Neural cell (in vitro differentiated cells): ENCODE measurements around the gene GFOD2. TPM values are rescaled to one million over a fixed set of nuclear protein-coding genes. Genes with fewer than 3 reads are reported as not detected.
A peak's percentile ranks its signal among the peaks of the same experiment; 100 is the strongest.

ENCODE experiments used
- H2AFZ ChIP-seq: fragments of 200-600, 300-800 bp; sonication (generic), shearing (Covaris generic); 2 replicates; pipeline ENCODE4 v1.6.0; 2014; ENCODE audit warnings: low read depth, mild to moderate bottlenecking, antibody characterized with exemption, low read length, moderate library complexity
- H3F3A ChIP-seq: fragments of 200-600 bp; shearing (Covaris generic); 2 replicates; pipeline ENCODE4 v1.6.1; 2016; ENCODE audit warnings: mild to moderate bottlenecking, moderate library complexity, mixed read lengths, antibody characterized with exemption, low read length; ENCODE audit not compliant: insufficient read depth, poor library complexity, severe bottlenecking
- H3K27ac ChIP-seq: fragments of 200-600, 300-800 bp; sonication (generic), shearing (Covaris generic); 2 replicates; pipeline ENCODE4 v1.5.1; 2014; ENCODE audit warnings: mild to moderate bottlenecking, low read length, moderate library complexity
- H3K27me3 ChIP-seq: fragments of 300-800, 200-600 bp; sonication (generic), shearing (Covaris generic); 2 replicates; pipeline ENCODE4 v1.6.0; 2014; ENCODE audit warnings: mild to moderate bottlenecking, low read depth, low read length, moderate library complexity; ENCODE audit not compliant: insufficient read depth
- H3K36me3 ChIP-seq: fragments of 300-800, 200-600 bp; sonication (generic), shearing (Covaris generic); 2 replicates; pipeline ENCODE4 v1.5.1; 2014; ENCODE audit warnings: mild to moderate bottlenecking, antibody characterized with exemption, low read length, moderate library complexity; ENCODE audit not compliant: insufficient read depth
- H3K4me2 ChIP-seq: fragments of 300-800, 200-600 bp; sonication (generic), shearing (Covaris generic); 2 replicates; pipeline ENCODE4 v1.6.0; 2014; ENCODE audit warnings: mild to moderate bottlenecking, low read length
- H3K4me3 ChIP-seq: fragments of 300-800, 200-600 bp; sonication (generic), shearing (Covaris generic); 2 replicates; pipeline ENCODE4 v1.5.1; 2014; ENCODE audit warnings: mild to moderate bottlenecking, low read length, moderate library complexity
- H3K79me2 ChIP-seq: fragments of 200-600 bp; shearing (Covaris generic); replicated peaks from 2 replicates; pipeline ENCODE4 v1.6.0; 2014; ENCODE audit warnings: mild to moderate bottlenecking, low read length, moderate library complexity; ENCODE audit not compliant: insufficient read depth
- H3K9ac ChIP-seq: fragments of 300-800, 200-600 bp; sonication (generic), shearing (Covaris generic); 2 replicates; pipeline ENCODE4 v1.6.1; 2016; ENCODE audit warnings: mild to moderate bottlenecking, low read length, mixed read lengths
- H3K9me2 ChIP-seq: fragments of 200-600 bp; shearing (Covaris generic); 2 replicates; pipeline ENCODE4 v1.6.1; 2016; ENCODE audit warnings: mild to moderate bottlenecking, low read length, mixed read lengths; ENCODE audit not compliant: insufficient read depth
- H3K9me3 ChIP-seq: fragments of 200-600, 300-800 bp; sonication (generic), shearing (Covaris generic); 2 replicates; pipeline ENCODE4 v1.6.1; 2016; ENCODE audit warnings: mild to moderate bottlenecking, mixed run types, low read length, moderate library complexity, mixed read lengths
- H4K20me1 ChIP-seq: fragments of 200-600 bp; shearing (Covaris generic); 2 replicates; pipeline ENCODE4 v1.6.1; 2016; ENCODE audit warnings: mild to moderate bottlenecking, mixed run types; ENCODE audit not compliant: insufficient read depth
- CTCF ChIP-seq: fragments of 450-650 bp; IDR thresholded peaks from 2 replicates; pipeline ENCODE4 v1.5.1; 2014; ENCODE audit warnings: antibody characterized with exemption, mild to moderate bottlenecking, moderate library complexity; ENCODE audit not compliant: poor library complexity, severe bottlenecking
- EP300 ChIP-seq: fragments of 450-650 bp; conservative IDR thresholded peaks from 2 replicates; pipeline ENCODE4 v1.6.1; 2014; ENCODE audit warnings: antibody characterized with exemption, mild to moderate bottlenecking, moderate library complexity; ENCODE audit not compliant: poor library complexity, severe bottlenecking
- EZH2 ChIP-seq: fragments of 200-600, 300-800 bp; shearing (Covaris generic), sonication (generic); IDR thresholded peaks from 2 replicates; pipeline ENCODE4 v1.6.1; 2014; ENCODE audit warnings: antibody characterized with exemption, low read length, borderline replicate concordance, mild to moderate bottlenecking; ENCODE audit not compliant: insufficient read depth, poor library complexity, severe bottlenecking
- MXI1 ChIP-seq: fragments of 450-650 bp; conservative IDR thresholded peaks from 2 replicates; pipeline ENCODE4 v1.6.1; 2014; ENCODE audit warnings: antibody characterized with exemption, mild to moderate bottlenecking; ENCODE audit not compliant: poor library complexity, severe bottlenecking
- POLR2AphosphoS5 ChIP-seq: IDR thresholded peaks from 2 replicates; pipeline ENCODE4 v1.6.1; 2012
- RAD21 ChIP-seq: fragments of 450-650 bp; conservative IDR thresholded peaks from 2 replicates; pipeline ENCODE4 v1.6.1; 2014; ENCODE audit warnings: antibody characterized with exemption, mild to moderate bottlenecking, moderate library complexity
- REST ChIP-seq: IDR thresholded peaks from 2 replicates; pipeline ENCODE4 v1.6.1; 2012; ENCODE audit warnings: borderline replicate concordance
- SMC3 ChIP-seq: fragments of 450-650 bp; conservative IDR thresholded peaks from 2 replicates; pipeline ENCODE4 v1.6.1; 2014; ENCODE audit warnings: antibody characterized with exemption, mild to moderate bottlenecking, moderate library complexity; ENCODE audit not compliant: poor library complexity
- TAF1 ChIP-seq: IDR thresholded peaks from 2 replicates; pipeline ENCODE4 v1.6.1; 2012; ENCODE audit warnings: low read depth
- polyA plus RNA-seq: library from polyadenylated mRNA; depleted of rRNA; stranded (reverse); fragments of >200 nt; gene quantifications from 2 replicates; pipeline ENCODE4 v1.2.3, GENCODE V29; 2014

The GFOD2 gene
- polyA plus RNA-seq, 1 donor from 2014 or later, result 88.4 TPM

- no peaks in the 10 kb centered on the region for H3K36me3 ChIP-seq
- no peaks in the 10 kb centered on the region for H4K20me1 ChIP-seq
- H3K4me3 ChIP-seq, result no peak overlapping the region
- H3K9me2 ChIP-seq, result no peaks in the 10 kb centered on the region
- H2AFZ ChIP-seq, result no peak overlapping the region
- peaks cover 12% of the 10 kb centered on the region for H3K79me2 ChIP-seq
- no peak overlapping the region for H3K9ac ChIP-seq
- TF ChIP-seq MXI1 (no peak), RAD21 (no peak), TAF1 (no peak), SMC3 (no peak), EZH2 (no peak), CTCF (no peak), REST (no peak), POLR2AphosphoS5 (no peak), EP300 (no peak)
- H3K27me3 ChIP-seq, result peaks cover 23% of the 10 kb centered on the region
- no peaks in the 10 kb centered on the region for H3F3A ChIP-seq
- no peaks in the 10 kb centered on the region for H3K9me3 ChIP-seq
- no peak overlapping the region for H3K27ac ChIP-seq
- H3K4me2 ChIP-seq, result no peak overlapping the region
These were observed 63.8 kb downstream of the GFOD2 start for GRCh38 chr16:67655363-67655762.

GRCh38 chr16:67654403-67654911, 64.7 kb downstream of the GFOD2 start:
- H4K20me1 ChIP-seq, result no peaks in the 10 kb centered on the region
- H3K4me3 ChIP-seq, result peak overlapping the region; percentile 97
- peaks cover 10% of the 10 kb centered on the region for H3K79me2 ChIP-seq
- H3K9me3 ChIP-seq, result no peaks in the 10 kb centered on the region
- H3K9me2 ChIP-seq, result no peaks in the 10 kb centered on the region
- H3K36me3 ChIP-seq, result no peaks in the 10 kb centered on the region
- H2AFZ ChIP-seq, result no peak overlapping the region
- no peak overlapping the region for H3K4me2 ChIP-seq
- no peak for TF ChIP-seq RAD21
- no peak for TF ChIP-seq REST
- TF ChIP-seq EP300, result no peak
- no peak for TF ChIP-seq TAF1
- no peak for TF ChIP-seq POLR2AphosphoS5
- H3F3A ChIP-seq, result no peaks in the 10 kb centered on the region
- H3K27ac ChIP-seq, result no peak overlapping the region
- peaks cover 24% of the 10 kb centered on the region for H3K27me3 ChIP-seq
- no peak overlapping the region for H3K9ac ChIP-seq
